Medulla oblongata (tissue), 1 donor: Measurements from ENCODE around the gene VPS29.
A peak's percentile ranks its signal among the peaks of the same experiment; 100 is the strongest.

Experiments
- DNase-seq: peaks from one replicate; pipeline ENCODE4 v3.0.0-alpha.2; 2015; ENCODE audit errors: extremely low spot score

The VPS29 gene

GRCh38 chr12:110449799-110450497 lies 52.0 kb downstream of the VPS29 start, which contains the start of gene ARPC3:
Gene ARPC3 (minus strand): TSS chr12:110450337. CDS start chr12:110450260, 77 bp downstream.
- DNase-seq = peak; percentile 96

- no peak for DNase-seq
Measured at GRCh38 chr12:110444455-110444854, 57.5 kb downstream of the VPS29 start.
